ENCODE measurements around the gene TXNRD1. TPM values are rescaled to one million over a fixed set of nuclear protein-coding genes. Genes with fewer than 3 reads are reported as not detected.

Gene TXNRD1
- total RNA-seq, 4 donors from 2014 or later: 129 to 230 (median 199) TPM

DNA sequence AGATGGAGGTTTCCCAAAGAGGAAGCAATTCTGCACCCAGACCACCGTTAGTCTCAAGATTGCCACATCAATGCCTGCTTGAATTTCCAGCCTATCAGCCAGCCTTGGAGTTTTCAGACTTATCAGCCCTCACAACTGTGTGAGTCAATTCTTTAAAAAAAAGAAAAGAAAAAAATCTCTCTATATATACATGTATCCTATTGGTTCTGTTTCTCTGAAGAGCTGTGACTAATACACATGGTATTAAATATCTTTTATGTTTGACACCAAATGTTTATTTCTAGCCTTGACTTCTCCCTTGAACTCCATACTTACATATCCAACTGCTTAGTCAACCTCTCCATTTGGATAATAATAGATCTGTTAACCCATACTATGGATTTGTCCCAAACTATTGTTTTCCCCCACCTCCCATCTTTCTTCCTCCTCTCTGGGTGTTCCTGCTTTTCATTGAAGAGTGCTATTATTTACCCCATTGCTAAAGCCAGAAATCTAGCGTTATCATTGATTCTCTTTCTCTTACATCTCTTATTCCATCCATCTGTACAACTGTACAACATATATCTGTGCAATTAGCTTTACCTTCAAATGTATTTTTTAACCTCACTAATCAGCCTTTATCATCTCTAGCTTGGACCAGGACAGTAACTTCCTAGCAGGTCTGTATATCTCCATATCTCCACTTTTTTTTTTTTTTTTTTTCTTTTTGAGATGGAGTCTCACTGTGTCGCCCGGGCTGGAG is 65.3 kb downstream of the TXNRD1 start:
- DNase-seq: no peak
- no peak overlapping the region for H3K4me3 ChIP-seq (replicated peaks in 1 of 3)
- intact Hi-C loops (cut with DNase I): no loop called here
- no peak overlapping the region for H3K27ac ChIP-seq
- peaks cover 13 to 29% of the 10 kb centered on the region in 2 donors for H3K4me1 ChIP-seq
- no peaks in the 10 kb centered on the region for H3K27me3 ChIP-seq
- no peaks in the 10 kb centered on the region for H3K9me3 ChIP-seq
- TF ChIP-seq CTCF (IDR thresholded peaks at IDR 0.05) (no peak), POLR2A (IDR thresholded peaks at IDR 0.05) (no peak)
- 71 to 81% methylated on average over 4 of the region's 4 CpGs for WGBS, 2 donors
- H3K36me3 ChIP-seq: no peaks in the 10 kb centered on the region

DNA sequence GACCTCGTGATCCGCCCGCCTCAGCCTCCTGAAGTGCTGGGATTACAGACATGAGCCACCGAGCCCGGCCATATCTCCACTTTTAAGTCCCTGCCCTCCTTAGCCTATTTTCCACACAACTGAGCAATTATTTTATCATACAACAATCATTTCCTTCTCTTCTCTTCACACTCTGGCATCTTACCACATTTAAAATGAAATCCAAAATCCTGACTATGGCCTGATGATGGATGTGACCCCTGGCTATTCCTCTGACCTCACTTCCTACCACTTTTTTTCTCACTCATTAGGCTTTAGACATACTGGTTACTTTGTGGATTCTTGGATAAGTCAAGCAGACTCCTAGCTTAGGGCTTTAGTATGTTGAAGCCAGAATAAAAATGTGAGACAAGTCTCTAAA is 66.1 kb downstream of the TXNRD1 start:
- 90 to 92% methylated on average over 5 of the region's 5 CpGs for WGBS, 2 donors
- DNase-seq: no peak
- Histone ChIP-seq H3K4me1 (peaks cover 13 to 33% of the 10 kb centered on the region in 2 donors), H3K9me3 (no peaks in the 10 kb centered on the region), H3K27ac (no peak overlapping the region), H3K4me3 (replicated peaks in 1 of 3) (no peak overlapping the region), H3K36me3 (no peaks in the 10 kb centered on the region), H3K27me3 (no peaks in the 10 kb centered on the region)
- TF ChIP-seq POLR2A (IDR thresholded peaks at IDR 0.05) (no peak), CTCF (IDR thresholded peaks at IDR 0.05) (no peak)
- intact Hi-C loops (cut with DNase I): no loop called here

- H3K27ac ChIP-seq: no peak overlapping the region
- TF ChIP-seq POLR2A (IDR thresholded peaks at IDR 0.05): no peak
- no peak for TF ChIP-seq CTCF (IDR thresholded peaks at IDR 0.05)
- intact Hi-C loops (cut with DNase I): no loop called here
- DNase-seq: no peak
- H3K4me1 ChIP-seq: peaks cover 13 to 29% of the 10 kb centered on the region in 2 donors
- H3K27me3 ChIP-seq: no peaks in the 10 kb centered on the region
- no peaks in the 10 kb centered on the region for H3K36me3 ChIP-seq
- H3K9me3 ChIP-seq: no peaks in the 10 kb centered on the region
- H3K4me3 ChIP-seq (replicated peaks in 1 of 3): no peak overlapping the region
These were observed 66.5 kb downstream of the TXNRD1 start for GRCh38 chr12:104282109-104282508.

DNA sequence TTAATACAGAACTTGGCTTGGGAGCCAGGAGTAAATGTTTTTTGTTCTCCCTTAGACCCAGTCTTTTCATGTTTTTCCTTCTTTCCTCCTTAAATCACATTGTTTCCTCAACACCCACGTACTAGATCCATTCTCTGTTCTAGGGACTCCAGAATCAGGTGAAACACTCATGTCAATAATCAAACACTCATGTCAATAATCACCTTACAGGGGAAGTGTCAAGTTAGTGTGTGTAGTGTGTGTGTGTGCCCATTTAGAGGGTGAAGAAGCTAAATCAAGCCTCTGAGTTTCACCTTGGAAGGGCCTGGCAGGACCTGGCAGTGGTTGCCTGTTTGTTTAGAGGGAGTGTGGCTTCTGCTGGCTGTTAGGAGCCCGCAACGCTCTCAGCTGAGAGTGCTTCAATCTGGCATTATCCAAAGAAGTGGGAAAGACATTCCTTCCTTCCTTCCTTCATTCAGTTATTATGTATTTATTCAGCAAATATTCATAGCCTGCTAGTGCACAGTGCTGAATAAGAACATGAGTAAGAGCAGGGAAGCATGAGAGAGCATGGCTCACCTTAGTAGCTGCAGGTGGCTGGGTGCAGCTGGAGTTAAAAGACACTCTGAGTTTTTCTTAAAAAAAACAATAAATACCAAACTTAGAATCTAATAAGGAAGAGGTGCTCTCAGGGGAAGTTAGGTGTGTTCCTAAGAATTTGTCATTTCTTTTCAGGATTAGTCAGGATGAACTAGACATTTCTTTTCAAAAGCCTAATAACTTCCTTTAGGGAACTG is 70.3 kb downstream of the TXNRD1 start:
- peak; percentile 67 to 77 for DNase-seq
- WGBS, 2 donors: 30 to 41% methylated on average over 3 of the region's 3 CpGs
- intact Hi-C loops (cut with DNase I): loop anchor here (5.0 kb wide), 1 partner anchor 69 kb away; the partner anchor contains the start of gene TXNRD1

More for the DNA sequence above, 70.3 kb downstream of the TXNRD1 start:
- no peaks in the 10 kb centered on the region for H3K27me3 ChIP-seq
- peaks cover 20 to 32% of the 10 kb centered on the region in 2 donors for H3K4me1 ChIP-seq
- peak overlapping the region; percentile 76 to 94 (median 93) for H3K27ac ChIP-seq
- H3K4me3 ChIP-seq (replicated peaks in 1 of 3): peak overlapping the region in 1 of 3 donors; percentile 46
- no peaks in the 10 kb centered on the region for H3K9me3 ChIP-seq
- TF ChIP-seq POLR2A (IDR thresholded peaks at IDR 0.05) (peak in 1 of 2 donors; percentile 8), CTCF (IDR thresholded peaks at IDR 0.05) (no peak)
- no peaks in the 10 kb centered on the region for H3K36me3 ChIP-seq

All from thyroid gland (tissue), 4 donors.